Activated T-cell treated with anti-CD3 and anti-CD28 coated beads, Interleukin-2, amount 50 U/mL, for 4 hours (primary cell): Measurements from ENCODE around the gene CCDC89. TPM values are rescaled to one million over a fixed set of nuclear protein-coding genes. Genes with fewer than 3 reads are reported as not detected.

Experiments used
- ATAC-seq, 2 donors: fragments of 200-7000 bp; cut with Tn5 transposase; one replicate each; pipeline ENCODE4 v1.10.0; 2021
- DNase-seq: peaks from one replicate; pipeline ENCODE4 v3.0.0-alpha.2; 2020
- H3K27me3 Mint-ChIP-seq: one replicate; pipeline ENCODE4 v1.8.0; 2021; ENCODE audit warnings: low read depth, mixed read lengths
- H3K36me3 Mint-ChIP-seq: one replicate; pipeline ENCODE4 v1.8.0; 2022; ENCODE audit warnings: mixed read lengths; ENCODE audit not compliant: insufficient read depth
- H3K4me1 Mint-ChIP-seq: one replicate; pipeline ENCODE4 v1.8.0; 2021; ENCODE audit warnings: low read depth, mixed read lengths
- H3K4me3 Mint-ChIP-seq: one replicate; pipeline ENCODE4 v1.8.0; 2021; ENCODE audit warnings: mild to moderate bottlenecking, moderate library complexity, mixed read lengths
- H3K9me3 Mint-ChIP-seq: one replicate; pipeline ENCODE4 v1.8.0; 2021; ENCODE audit warnings: mixed read lengths
- total RNA-seq, 3 donors: library from RNA; stranded (reverse); gene quantifications; one replicate each; pipeline ENCODE4 v1.2.1, GENCODE V29; 2021

The CCDC89 gene
- total RNA-seq, result not detected

- no peak within 1 kb of the TSS for H3K4me3 Mint-ChIP-seq
- H3K36me3 Mint-ChIP-seq, result peaks cover 2% of the 10 kb centered on the region
- H3K27me3 Mint-ChIP-seq, result peaks cover 8% of the 10 kb centered on the region
- ATAC-seq (no peak), DNase-seq (no peak)
- H3K4me1 Mint-ChIP-seq, result peaks cover 13% of the 10 kb centered on the region
- no peaks in the 10 kb centered on the region for H3K9me3 Mint-ChIP-seq
Observed at GRCh38 chr11:85685820-85686459, at the start of gene CCDC89. TSS of gene CCDC89 (minus strand) at chr11:85686195. CDS start at chr11:85686130, 65 bp downstream.

GRCh38 chr11:85732965-85733364, 47.0 kb upstream of the CCDC89 start:
- Mint-ChIP-seq H3K36me3 (peaks cover 12% of the 10 kb centered on the region), H3K27me3 (no peaks in the 10 kb centered on the region), H3K4me1 (peaks cover 15% of the 10 kb centered on the region), H3K4me3 (no peak overlapping the region), H3K9me3 (no peaks in the 10 kb centered on the region)
- ATAC-seq (no peak), DNase-seq (no peak)

GRCh38 chr11:85726381-85726780, 40.4 kb upstream of the CCDC89 start:
- H3K36me3 Mint-ChIP-seq, result peaks cover 22% of the 10 kb centered on the region
- no peak for DNase-seq
- H3K4me3 Mint-ChIP-seq, result no peak overlapping the region
- H3K27me3 Mint-ChIP-seq, result no peaks in the 10 kb centered on the region
- peaks cover 4% of the 10 kb centered on the region for H3K4me1 Mint-ChIP-seq
- no peak for ATAC-seq
- H3K9me3 Mint-ChIP-seq, result no peaks in the 10 kb centered on the region

- Mint-ChIP-seq H3K4me3 (no peak overlapping the region), H3K9me3 (no peaks in the 10 kb centered on the region), H3K27me3 (no peaks in the 10 kb centered on the region), H3K36me3 (peaks cover 22% of the 10 kb centered on the region), H3K4me1 (peaks cover 2% of the 10 kb centered on the region)
- no peak for DNase-seq
- no peak for ATAC-seq
Observed at GRCh38 chr11:85725510-85726258, 39.7 kb upstream of the CCDC89 start.

GRCh38 chr11:85724748-85725465, 38.9 kb upstream of the CCDC89 start:
- Mint-ChIP-seq H3K27me3 (no peaks in the 10 kb centered on the region), H3K9me3 (no peaks in the 10 kb centered on the region), H3K4me3 (no peak overlapping the region), H3K36me3 (peaks cover 25% of the 10 kb centered on the region), H3K4me1 (peaks cover 2% of the 10 kb centered on the region)
- ATAC-seq (no peak), DNase-seq (no peak)

DNA sequence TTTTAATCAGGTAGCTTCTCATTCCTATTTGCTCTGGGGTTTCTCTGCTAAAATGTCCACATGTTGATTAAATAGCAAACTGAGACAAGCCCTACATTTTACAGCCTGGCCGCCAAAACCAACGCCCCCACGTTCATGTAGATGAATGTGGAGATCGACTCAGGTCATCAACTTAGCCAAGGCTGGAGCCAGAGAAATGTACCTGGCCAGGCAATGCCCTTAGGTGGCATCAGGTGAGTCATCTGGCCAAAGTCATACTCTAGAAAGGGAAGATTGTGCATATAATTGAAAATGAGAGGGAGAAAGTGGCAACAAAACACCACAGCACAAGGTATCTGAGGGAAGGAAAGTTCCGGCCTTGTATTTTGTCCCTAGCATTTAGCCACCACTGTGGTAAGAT, 37.1 kb upstream of the CCDC89 start:
- DNase-seq (no peak), ATAC-seq (no peak)
- H3K36me3 Mint-ChIP-seq, result peaks cover 28% of the 10 kb centered on the region
- no peaks in the 10 kb centered on the region for H3K9me3 Mint-ChIP-seq
- H3K27me3 Mint-ChIP-seq, result no peaks in the 10 kb centered on the region
- no peaks in the 10 kb centered on the region for H3K4me1 Mint-ChIP-seq
- H3K4me3 Mint-ChIP-seq, result no peak overlapping the region

GRCh38 chr11:85721191-85721590, 35.2 kb upstream of the CCDC89 start:
- H3K4me3 Mint-ChIP-seq, result no peak overlapping the region
- DNase-seq, result no peak
- H3K9me3 Mint-ChIP-seq, result no peaks in the 10 kb centered on the region

DNA sequence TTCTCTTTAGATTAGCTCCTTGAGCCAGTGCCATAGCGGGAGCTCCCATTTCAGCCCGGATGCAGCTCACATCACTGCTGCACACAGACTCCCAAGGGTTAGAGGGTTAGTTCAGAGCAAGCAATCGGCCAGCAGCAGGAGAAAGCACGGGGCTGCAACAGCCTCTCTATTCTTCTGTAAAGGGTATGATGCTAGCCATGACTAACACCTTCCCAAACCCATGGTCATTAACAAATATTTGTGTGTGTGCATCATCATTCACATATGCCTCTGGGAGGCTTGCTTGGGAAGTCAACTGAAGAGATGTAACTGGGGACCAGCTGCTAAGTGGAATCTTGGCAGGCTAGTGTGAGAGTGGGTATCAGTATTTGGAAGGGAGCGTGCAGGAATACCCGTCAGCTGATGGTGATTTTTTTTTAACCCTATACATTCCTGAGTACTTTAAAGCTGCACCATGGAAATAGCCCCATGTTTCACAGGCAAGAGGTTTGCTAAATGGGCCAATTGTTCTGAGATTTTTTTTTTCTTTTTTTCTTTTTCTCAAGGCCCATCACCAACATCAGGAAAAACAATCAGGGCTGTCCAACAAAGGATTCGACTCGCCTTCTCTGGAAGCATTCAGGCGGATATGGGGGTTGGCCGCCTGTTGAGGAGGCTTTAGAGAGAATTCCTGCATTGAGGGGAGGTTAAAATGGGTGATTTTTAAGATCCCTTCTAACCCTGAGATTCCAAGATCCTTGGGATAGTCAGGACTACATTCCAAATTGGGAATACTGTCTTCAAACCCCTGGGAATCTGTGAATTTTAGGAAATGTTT, 33.2 kb upstream of the CCDC89 start:
- Mint-ChIP-seq H3K4me1 (no peaks in the 10 kb centered on the region), H3K9me3 (no peaks in the 10 kb centered on the region), H3K36me3 (peaks cover 11% of the 10 kb centered on the region), H3K4me3 (no peak overlapping the region), H3K27me3 (no peaks in the 10 kb centered on the region)
- ATAC-seq (no peak), DNase-seq (no peak)

More at GRCh38 chr11:85721191-85721590, 35.2 kb upstream of the CCDC89 start:
- H3K36me3 Mint-ChIP-seq, result peaks cover 18% of the 10 kb centered on the region
- no peak for ATAC-seq
- H3K4me1 Mint-ChIP-seq, result no peaks in the 10 kb centered on the region
- no peaks in the 10 kb centered on the region for H3K27me3 Mint-ChIP-seq

DNA sequence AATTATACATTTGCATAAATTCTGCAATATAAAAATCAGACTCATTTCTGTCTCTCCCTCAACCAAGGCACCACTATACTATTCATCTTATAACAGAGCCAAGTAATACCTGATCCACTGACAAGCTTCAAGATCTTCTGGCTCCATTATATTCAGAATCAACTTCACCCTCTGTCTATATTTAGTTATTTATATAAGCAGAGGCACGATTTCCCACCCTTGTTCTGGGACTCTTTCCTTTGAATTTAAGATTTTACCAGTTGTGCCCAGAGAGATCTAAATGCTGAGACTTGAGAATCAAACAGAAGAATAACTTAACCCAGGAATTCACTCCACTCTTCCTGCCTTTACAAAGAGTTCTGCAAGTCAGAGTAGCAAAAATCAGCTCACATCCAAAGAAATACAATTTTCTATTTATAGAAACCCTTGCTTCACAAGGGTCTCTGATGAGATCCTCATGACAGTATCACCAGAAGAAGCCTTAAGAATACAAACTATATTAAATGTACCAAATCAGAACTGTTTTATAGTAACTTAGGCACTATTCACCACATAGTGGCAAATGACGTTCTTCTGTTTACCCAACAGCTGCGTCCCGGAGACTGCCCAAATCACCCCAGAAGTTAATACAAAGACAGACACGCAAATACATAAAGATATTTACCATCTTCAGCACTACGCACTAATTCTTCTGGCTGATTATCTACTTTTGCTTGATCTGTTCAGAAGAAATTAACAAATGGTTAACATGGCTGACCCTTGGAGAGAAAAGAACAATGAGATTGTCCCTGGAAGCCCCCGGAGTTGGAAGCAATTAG, 32.3 kb upstream of the CCDC89 start:
- Mint-ChIP-seq H3K27me3 (no peaks in the 10 kb centered on the region), H3K4me1 (no peaks in the 10 kb centered on the region), H3K9me3 (no peaks in the 10 kb centered on the region), H3K36me3 (peaks cover 16% of the 10 kb centered on the region), H3K4me3 (no peak overlapping the region)
- ATAC-seq, result no peak
- no peak for DNase-seq

- ATAC-seq, result no peak
- Mint-ChIP-seq H3K4me1 (no peaks in the 10 kb centered on the region), H3K4me3 (no peak overlapping the region), H3K36me3 (peaks cover 14% of the 10 kb centered on the region), H3K9me3 (no peaks in the 10 kb centered on the region), H3K27me3 (no peaks in the 10 kb centered on the region)
- no peak for DNase-seq
Observed at GRCh38 chr11:85717429-85717828, 31.4 kb upstream of the CCDC89 start.

DNA sequence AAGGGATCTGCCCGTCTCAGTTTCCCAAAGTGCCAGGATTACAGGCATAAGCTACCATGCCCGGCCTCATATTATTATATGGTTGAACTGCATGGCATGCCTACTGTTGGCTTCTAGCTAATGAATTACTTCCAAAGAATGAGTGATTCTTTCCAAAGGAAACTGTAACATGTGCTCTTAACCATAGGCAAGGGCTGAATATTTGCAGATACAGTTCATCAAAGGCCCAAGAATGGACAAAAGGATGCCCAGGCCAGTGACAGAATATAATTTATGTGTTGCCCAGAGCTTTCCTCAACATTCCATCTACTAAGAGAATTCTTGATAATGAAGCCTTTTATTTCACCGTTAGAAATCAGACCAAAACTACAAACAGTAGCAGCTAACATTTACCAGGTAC, 27.0 kb upstream of the CCDC89 start:
- Mint-ChIP-seq H3K27me3 (no peaks in the 10 kb centered on the region), H3K36me3 (peaks cover 6% of the 10 kb centered on the region), H3K9me3 (no peaks in the 10 kb centered on the region), H3K4me1 (no peaks in the 10 kb centered on the region), H3K4me3 (no peak overlapping the region)
- DNase-seq (no peak), ATAC-seq (no peak)

- peaks cover 15% of the 10 kb centered on the region for H3K36me3 Mint-ChIP-seq
- no peak for ATAC-seq
- no peaks in the 10 kb centered on the region for H3K9me3 Mint-ChIP-seq
- no peak overlapping the region for H3K4me3 Mint-ChIP-seq
- no peak for DNase-seq
- no peaks in the 10 kb centered on the region for H3K4me1 Mint-ChIP-seq
- H3K27me3 Mint-ChIP-seq, result no peaks in the 10 kb centered on the region
Observed at GRCh38 chr11:85710917-85711316, 24.9 kb upstream of the CCDC89 start.

- H3K36me3 Mint-ChIP-seq, result peaks cover 15% of the 10 kb centered on the region
- H3K9me3 Mint-ChIP-seq, result no peaks in the 10 kb centered on the region
- no peak for ATAC-seq
Observed at GRCh38 chr11:85709941-85710702, 24.1 kb upstream of the CCDC89 start.

More at GRCh38 chr11:85709941-85710702, 24.1 kb upstream of the CCDC89 start:
- no peak overlapping the region for H3K4me3 Mint-ChIP-seq
- no peaks in the 10 kb centered on the region for H3K4me1 Mint-ChIP-seq
- no peaks in the 10 kb centered on the region for H3K27me3 Mint-ChIP-seq
- DNase-seq, result no peak
